IPS DF 6.9 (cell line): ENCODE results near the gene OBP2A.

Experiments used
- DNase-seq: peaks from one replicate; pipeline ENCODE4 v3.0.0-alpha.2; 2013; ENCODE audit warnings: low read depth, low spot score
- H3K27ac ChIP-seq: one replicate; pipeline ENCODE4 v1.5.1; 2013; ENCODE audit warnings: low read length, control low read depth
- H3K27me3 ChIP-seq: 2 replicates; pipeline ENCODE4 v1.6.1; 2013; ENCODE audit warnings: mild to moderate bottlenecking, low read length; ENCODE audit not compliant: control insufficient read depth, insufficient read depth
- H3K36me3 ChIP-seq: 2 replicates; pipeline ENCODE4 v1.6.1; 2013; ENCODE audit warnings: low read length; ENCODE audit not compliant: control insufficient read depth, insufficient read depth
- H3K4me1 ChIP-seq: 2 replicates; pipeline ENCODE4 v1.6.1; 2013; ENCODE audit warnings: low read length; ENCODE audit not compliant: control insufficient read depth, insufficient read depth
- H3K4me3 ChIP-seq: 2 replicates; pipeline ENCODE4 v1.5.1; 2013; ENCODE audit warnings: mild to moderate bottlenecking, low read length
- H3K9me3 ChIP-seq: 2 replicates; pipeline ENCODE4 v1.6.1; 2013; ENCODE audit warnings: low read length, inconsistent platforms; ENCODE audit not compliant: control insufficient read depth, insufficient read depth
- WGBS: extraction: QIAGEN DNeasy Blood & Tissue Kit; methylation state at CpG from one replicate; pipeline ENCODE4 v1.1.7; 2013; ENCODE audit warnings: mixed read lengths, missing lambda C conversion rate; ENCODE audit not compliant: insufficient read length, insufficient coverage; 5-methylcytosine and 5-hydroxymethylcytosine counted together

OBP2A gene

DNA sequence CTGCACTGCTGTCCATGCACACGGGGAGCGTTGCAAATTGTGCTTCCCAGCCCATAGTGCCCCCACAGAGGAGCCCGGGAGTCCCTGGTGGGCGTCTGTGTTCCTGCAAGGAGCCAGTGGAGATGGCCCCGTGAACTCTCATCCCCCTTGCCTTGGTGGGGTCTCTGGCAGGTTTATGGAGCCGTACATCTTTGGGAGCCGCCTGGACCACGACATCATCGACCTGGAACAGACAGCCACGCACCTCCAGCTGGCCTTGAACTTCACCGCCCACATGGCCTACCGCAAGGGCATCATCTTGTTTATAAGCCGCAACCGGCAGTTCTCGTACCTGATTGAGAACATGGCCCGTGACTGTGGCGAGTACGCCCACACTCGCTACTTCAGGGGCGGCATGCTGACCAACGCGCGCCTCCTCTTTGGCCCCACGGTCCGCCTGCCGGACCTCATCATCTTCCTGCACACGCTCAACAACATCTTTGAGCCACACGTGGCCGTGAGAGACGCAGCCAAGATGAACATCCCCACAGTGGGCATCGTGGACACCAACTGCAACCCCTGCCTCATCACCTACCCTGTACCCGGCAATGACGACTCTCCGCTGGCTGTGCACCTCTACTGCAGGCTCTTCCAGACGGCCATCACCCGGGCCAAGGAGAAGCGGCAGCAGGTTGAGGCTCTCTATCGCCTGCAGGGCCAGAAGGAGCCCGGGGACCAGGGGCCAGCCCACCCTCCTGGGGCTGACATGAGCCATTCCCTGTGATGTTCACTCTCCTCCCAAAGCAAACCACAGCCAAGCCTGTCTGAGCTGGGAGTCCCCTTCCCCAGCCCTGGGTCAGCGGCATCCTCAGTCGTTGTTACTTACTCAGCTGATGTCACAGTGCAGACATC lies 42.3 kb upstream of the OBP2A start:
- Histone ChIP-seq H3K36me3 (peaks cover 24% of the 10 kb centered on the region), H3K9me3 (no peaks in the 10 kb centered on the region), H3K4me1 (peaks cover 1% of the 10 kb centered on the region; the same call in 1 of the 2 replicates), H3K27me3 (no peaks in the 10 kb centered on the region), H3K4me3 (no peak overlapping the region), H3K27ac (no peak overlapping the region)
- no CpG with 5 or more reads among the region's 41 CpGs for WGBS
- DNase-seq, result no peak

DNA sequence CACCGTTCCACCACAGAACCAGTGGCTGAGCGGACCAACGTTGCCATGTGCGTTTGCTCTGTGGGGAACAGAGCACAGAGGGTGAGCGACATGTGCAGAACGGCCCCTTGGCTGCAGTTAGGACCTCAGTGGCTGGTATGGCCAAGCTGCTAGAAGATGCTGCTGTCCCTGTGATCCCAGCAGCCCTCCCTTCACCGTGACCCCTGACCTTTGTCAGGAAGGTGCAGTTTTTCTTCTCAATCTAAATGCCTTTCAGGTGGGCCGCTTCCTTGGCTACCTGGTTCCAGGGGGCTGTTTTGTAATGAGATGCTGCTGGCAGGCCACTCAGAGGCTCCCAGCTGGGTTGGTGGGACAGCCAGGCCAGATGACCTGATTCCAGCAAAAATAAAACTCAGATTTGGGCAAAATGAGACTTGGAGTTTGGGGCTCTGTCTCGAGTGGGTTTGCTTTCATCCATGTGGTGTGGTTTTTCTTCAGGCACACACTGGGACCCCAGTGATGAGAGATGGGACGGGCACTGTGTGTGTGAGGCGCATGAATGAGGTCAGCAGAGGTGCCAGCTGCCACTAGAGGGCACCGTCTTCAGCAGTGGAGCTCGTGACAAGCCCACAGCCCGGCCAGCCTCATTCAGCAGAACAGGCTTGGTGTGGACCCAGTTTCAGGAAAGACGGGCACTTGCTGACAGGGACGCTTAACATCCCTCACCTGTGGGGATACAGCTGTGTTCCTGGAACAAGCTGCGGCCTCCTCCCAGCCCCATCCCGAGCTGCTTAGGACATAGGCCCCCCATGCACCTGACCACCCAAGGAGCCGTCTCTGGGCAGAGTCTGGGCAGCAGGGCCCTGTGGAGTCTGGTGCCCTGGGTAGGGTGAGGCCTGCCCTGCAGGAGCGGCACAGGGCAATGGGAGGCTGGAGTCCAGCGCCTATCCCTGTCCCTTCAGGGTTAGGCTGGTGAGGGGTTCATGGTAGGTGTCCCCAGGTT lies 41.4 kb upstream of the OBP2A start:
- Histone ChIP-seq H3K4me1 (peaks cover 1% of the 10 kb centered on the region; the same call in 1 of the 2 replicates), H3K4me3 (no peak overlapping the region), H3K9me3 (no peaks in the 10 kb centered on the region), H3K36me3 (peaks cover 24% of the 10 kb centered on the region), H3K27me3 (no peaks in the 10 kb centered on the region), H3K27ac (no peak overlapping the region)
- WGBS, result no CpG with 5 or more reads among the region's 21 CpGs
- DNase-seq, result no peak

GRCh38 chr9:135505406-135506187 lies 40.3 kb upstream of the OBP2A start:
- Histone ChIP-seq H3K9me3 (no peaks in the 10 kb centered on the region), H3K27ac (no peak overlapping the region), H3K4me1 (peaks cover 1% of the 10 kb centered on the region; the same call in 1 of the 2 replicates), H3K4me3 (no peak overlapping the region), H3K36me3 (peaks cover 24% of the 10 kb centered on the region), H3K27me3 (no peaks in the 10 kb centered on the region)
- no peak for DNase-seq
- WGBS, result no CpG with 5 or more reads among the region's 24 CpGs

GRCh38 chr9:135506327-135507103 lies 39.4 kb upstream of the OBP2A start:
- H3K4me3 ChIP-seq, result no peak overlapping the region
- H3K27me3 ChIP-seq, result no peaks in the 10 kb centered on the region
- no CpG with 5 or more reads among the region's 14 CpGs for whole genome bisulfite sequencing

DNA sequence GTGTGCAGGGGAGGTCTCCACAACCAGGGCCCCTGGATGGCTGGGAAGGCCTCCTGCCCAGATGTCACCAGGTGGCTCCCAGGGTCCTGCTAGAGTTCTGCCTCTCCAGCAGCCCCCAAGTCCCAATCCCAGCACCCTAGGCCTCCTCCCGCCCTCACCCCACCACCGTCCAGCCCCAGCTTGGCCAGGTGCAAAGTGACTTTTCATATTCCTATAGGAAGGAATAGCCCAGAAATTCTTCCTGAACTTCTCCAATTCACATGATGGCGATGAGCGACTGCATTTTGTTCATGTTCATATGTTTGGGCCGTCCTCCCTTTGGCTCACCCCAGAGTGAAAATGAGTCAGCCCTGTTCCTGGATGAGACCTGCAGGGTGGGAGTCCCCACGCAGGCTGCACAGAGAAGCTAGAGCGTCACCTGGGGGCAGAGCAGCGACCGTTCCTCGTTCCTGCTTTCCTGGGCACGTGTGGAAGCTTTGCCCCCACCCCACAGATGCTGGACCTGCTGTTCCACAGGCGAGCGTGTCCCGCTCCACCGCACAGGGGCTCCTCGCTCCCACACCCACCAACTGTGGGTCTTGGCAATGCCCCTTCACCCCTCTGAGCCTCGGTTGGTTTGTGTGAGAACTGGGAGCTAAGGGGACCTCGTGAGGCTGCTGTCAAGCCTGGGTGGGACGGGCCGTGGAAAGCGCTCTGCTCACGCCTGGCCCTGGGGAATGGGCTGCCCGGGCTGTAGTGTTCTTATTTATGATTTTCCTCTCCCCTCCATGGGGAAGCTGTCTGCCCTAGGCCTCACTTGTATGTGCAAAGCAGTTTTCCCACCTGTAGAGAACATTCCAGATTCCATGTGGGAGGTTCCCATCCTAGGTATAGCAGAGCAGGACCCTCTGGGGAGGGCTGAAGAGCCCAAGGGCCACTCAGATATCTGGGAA lies 38.6 kb upstream of the OBP2A start:
- Histone ChIP-seq H3K4me3 (no peak overlapping the region), H3K36me3 (peaks cover 24% of the 10 kb centered on the region), H3K27ac (no peak overlapping the region), H3K9me3 (no peaks in the 10 kb centered on the region), H3K4me1 (peaks cover 1% of the 10 kb centered on the region; the same call in 1 of the 2 replicates), H3K27me3 (no peaks in the 10 kb centered on the region)
- WGBS, result no CpG with 5 or more reads among the region's 23 CpGs
- no peak for DNase-seq

More at GRCh38 chr9:135506327-135507103, 39.4 kb upstream of the OBP2A start:
- Histone ChIP-seq H3K9me3 (no peaks in the 10 kb centered on the region), H3K36me3 (peaks cover 24% of the 10 kb centered on the region), H3K27ac (no peak overlapping the region), H3K4me1 (peaks cover 1% of the 10 kb centered on the region; the same call in 1 of the 2 replicates)
- DNase-seq, result no peak

- H3K9me3 ChIP-seq, result no peaks in the 10 kb centered on the region
- no peak for DNase-seq
- WGBS, result no CpG with 5 or more reads among the region's 9 CpGs
- peaks cover 17% of the 10 kb centered on the region for H3K36me3 ChIP-seq
- no peaks in the 10 kb centered on the region for H3K27me3 ChIP-seq
- peaks cover 1% of the 10 kb centered on the region; the same call in 1 of the 2 replicates for H3K4me1 ChIP-seq
- no peak overlapping the region for H3K4me3 ChIP-seq
- H3K27ac ChIP-seq, result no peak overlapping the region
Observed at GRCh38 chr9:135508211-135508820, 37.6 kb upstream of the OBP2A start.

GRCh38 chr9:135509458-135509857 lies 36.5 kb upstream of the OBP2A start:
- H3K4me3 ChIP-seq, result no peak overlapping the region
- H3K4me1 ChIP-seq, result peaks cover 1% of the 10 kb centered on the region; the same call in 1 of the 2 replicates
- no peaks in the 10 kb centered on the region for H3K9me3 ChIP-seq
- no peaks in the 10 kb centered on the region for H3K27me3 ChIP-seq
- WGBS, result no CpG with 5 or more reads among the region's 2 CpGs
- DNase-seq, result no peak
- peaks cover 8% of the 10 kb centered on the region; the same call in 1 of the 2 replicates for H3K36me3 ChIP-seq
- no peak overlapping the region for H3K27ac ChIP-seq

DNA sequence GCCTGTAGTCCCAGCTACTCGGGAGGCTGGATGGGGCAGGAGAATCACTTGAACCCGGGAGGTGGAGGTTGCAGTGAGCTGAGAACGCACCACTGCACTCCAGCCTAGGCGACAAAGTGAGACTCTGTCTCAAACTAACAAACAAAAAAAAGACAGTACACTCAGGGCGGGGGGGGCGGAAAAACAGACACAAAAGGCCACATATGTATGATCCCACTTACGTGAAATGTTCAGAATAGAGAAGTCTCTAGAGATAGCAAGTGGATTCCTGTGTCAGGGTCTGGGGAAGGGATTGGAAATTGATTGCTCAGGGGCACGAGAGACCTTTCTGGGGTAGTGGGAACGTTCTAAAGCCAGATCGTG lies 33.7 kb upstream of the OBP2A start:
- Histone ChIP-seq H3K9me3 (no peaks in the 10 kb centered on the region), H3K4me3 (no peak overlapping the region), H3K27ac (no peak overlapping the region), H3K27me3 (no peaks in the 10 kb centered on the region), H3K4me1 (no peaks in the 10 kb centered on the region), H3K36me3 (no peaks in the 10 kb centered on the region)
- no peak for DNase-seq
- WGBS, result no CpG with 5 or more reads among the region's 10 CpGs
